Measurements from ENCODE around the gene PPP1R36. TPM values are rescaled to one million over a fixed set of nuclear protein-coding genes. Genes with fewer than 3 reads are reported as not detected.
"Not testable (repeated sequence)": the region's sequence is repeated elsewhere in the genome, so short reads cannot be mapped to it uniquely, and the experiment has no call there.

PPP1R36 gene
- total and polyA plus RNA-seq, 4 experiments from 2014 or later, result 0.49 TPM; not detected in 3

DNA sequence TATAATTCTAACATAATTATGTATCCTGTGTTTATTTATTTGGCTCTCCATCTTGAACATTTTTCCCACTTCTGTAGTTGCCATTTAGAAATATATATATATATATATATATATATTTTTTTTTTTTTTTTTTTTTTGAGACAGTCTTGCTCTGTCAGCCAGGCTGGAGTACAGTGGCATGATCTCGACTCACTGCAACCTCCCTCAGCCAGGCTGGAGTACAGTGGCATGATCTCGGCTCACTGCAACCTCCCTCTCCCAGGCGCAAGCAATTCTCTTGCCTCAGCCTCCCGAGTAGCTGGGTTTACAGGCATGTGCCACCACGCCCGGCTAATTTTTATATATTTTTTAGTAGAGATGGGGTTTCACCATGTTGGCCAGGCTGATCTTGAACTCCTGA is 32.1 kb upstream of the PPP1R36 start:
- H3K36me3 Mint-ChIP-seq; H3K9me3 Mint-ChIP-seq; H3K27me3 ChIP-seq (ENCODE audit: insufficient read depth, low read length); intact Hi-C loops (cut with micrococcal nuclease); H3K9me3 ChIP-seq (ENCODE audit: control insufficient read depth in 1 of 2, low read length in 2 of 2); H3K27ac Mint-ChIP-seq; H3K27me3 Mint-ChIP-seq; H3K27ac ChIP-seq (ENCODE audit: low read depth, low read length); DNase-seq; H3K4me3 ChIP-seq (ENCODE audit: low read length in 2 of 2): not testable (repeated sequence)
- peaks cover 66% of the 10 kb centered on the region for H3K4me1 ChIP-seq (ENCODE audit: insufficient read depth, low read length)
- H3K4me3 Mint-ChIP-seq, result peak overlapping the region in 1 of 8 donors; percentile 11
- H3K4me1 Mint-ChIP-seq, result peaks cover 39 to 59% (median 49%) of the 10 kb centered on the region in 4 donors
- CTCF ChIA-PET (ENCODE audit: partially characterized antibody), result interaction anchor here (3.3 kb wide), 1 partner anchor 88 kb away, joined by 16 read pairs; no protein-coding TSS in a partner anchor
- POLR2A ChIA-PET (ENCODE audit: partially characterized antibody), result interaction anchor here (1.4 to 1.9 kb wide), 2 partner anchors 13 to 16 kb away, joined by 4 to 6 read pairs; partner anchors contain the start of gene ZBTB1
- peaks cover 13% of the 10 kb centered on the region for H3K36me3 ChIP-seq (ENCODE audit: insufficient read depth, low read length)

DNA sequence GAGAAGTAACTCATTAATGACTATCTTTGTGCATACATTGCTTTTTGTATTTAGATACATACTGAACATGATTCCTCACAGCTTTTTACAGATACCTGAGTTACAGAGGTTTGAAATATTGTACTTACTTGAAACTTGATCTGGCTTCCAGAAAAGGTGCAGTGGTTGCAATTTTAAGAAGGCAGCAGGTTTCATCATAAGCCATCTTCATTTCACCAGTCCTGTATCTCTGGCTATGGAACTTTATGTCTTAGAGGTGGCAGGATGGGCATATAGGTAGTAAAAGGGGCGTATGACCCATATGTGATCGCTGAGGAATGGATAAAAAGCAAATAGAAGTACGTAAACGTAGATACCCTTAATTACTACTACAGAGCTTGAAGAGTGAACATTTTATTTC is 31.5 kb upstream of the PPP1R36 start:
- Histone ChIP-seq H3K36me3 (ENCODE audit: insufficient read depth, low read length) (peaks cover 18% of the 10 kb centered on the region), H3K9me3 (ENCODE audit: control insufficient read depth in 1 of 2, low read length in 2 of 2) (no peaks in the 10 kb centered on the region), H3K27me3 (ENCODE audit: insufficient read depth, low read length) (no peaks in the 10 kb centered on the region), H3K4me3 (ENCODE audit: low read length in 2 of 2) (no peak overlapping the region), H3K27ac (ENCODE audit: low read depth, low read length) (no peak overlapping the region), H3K4me1 (ENCODE audit: insufficient read depth, low read length) (peaks cover 66% of the 10 kb centered on the region)
- H3K4me1 Mint-ChIP-seq, result peaks cover 35 to 53% (median 45%) of the 10 kb centered on the region in 4 donors
- peaks cover 0 to 4% of the 10 kb centered on the region in 2 donors for H3K36me3 Mint-ChIP-seq
- no peaks in the 10 kb centered on the region for H3K9me3 Mint-ChIP-seq
- peak overlapping the region in 1 of 7 donors; percentile 23 for H3K27ac Mint-ChIP-seq
- POLR2A ChIA-PET (ENCODE audit: partially characterized antibody), result interaction anchor here (0.6 to 1.9 kb wide), 3 partner anchors 13 to 179 kb away, joined by 3 to 6 read pairs (median 4); partner anchors contain the start of gene ZBTB1
- intact Hi-C loops (cut with micrococcal nuclease), result no loop called here
- H3K27me3 Mint-ChIP-seq, result no peaks in the 10 kb centered on the region
- CTCF ChIA-PET (ENCODE audit: partially characterized antibody), result interaction anchor here (0.6 to 1.4 kb wide), 2 partner anchors 9 to 147 kb away, joined by 3 to 4 read pairs; no protein-coding TSS in a partner anchor
- DNase-seq, result no peak
- peak overlapping the region in 1 of 8 donors; percentile 8 for H3K4me3 Mint-ChIP-seq

GRCh38 chr14:64520699-64521098 is 29.1 kb upstream of the PPP1R36 start:
- Histone ChIP-seq H3K4me3 (ENCODE audit: low read length in 2 of 2) (no peak overlapping the region), H3K27ac (ENCODE audit: low read depth, low read length) (no peak overlapping the region), H3K9me3 (ENCODE audit: control insufficient read depth in 1 of 2, low read length in 2 of 2) (no peaks in the 10 kb centered on the region), H3K36me3 (ENCODE audit: insufficient read depth, low read length) (peaks cover 21% of the 10 kb centered on the region), H3K27me3 (ENCODE audit: insufficient read depth, low read length) (no peaks in the 10 kb centered on the region), H3K4me1 (ENCODE audit: insufficient read depth, low read length) (peaks cover 53% of the 10 kb centered on the region)
- no peak for DNase-seq
- ChIA-PET CTCF (ENCODE audit: partially characterized antibody) (interaction anchor here (1.3 to 4.4 kb wide), 4 partner anchors 10 to 371 kb away, joined by 3 to 16 read pairs (median 6); no protein-coding TSS in a partner anchor), POLR2A (ENCODE audit: partially characterized antibody) (interaction anchor here (0.9 to 2.9 kb wide), 2 partner anchors 10 to 16 kb away, joined by 3 to 12 read pairs; partner anchors contain the start of gene ZBTB1)
- H3K36me3 Mint-ChIP-seq, result peaks cover 0 to 8% of the 10 kb centered on the region in 2 donors
- H3K4me3 Mint-ChIP-seq, result no peak overlapping the region
- H3K4me1 Mint-ChIP-seq, result peaks cover 22 to 37% (median 29%) of the 10 kb centered on the region in 4 donors
- H3K27ac Mint-ChIP-seq, result no peak overlapping the region
- H3K9me3 Mint-ChIP-seq, result no peaks in the 10 kb centered on the region
- intact Hi-C loops (cut with micrococcal nuclease), result no loop called here
- no peaks in the 10 kb centered on the region for H3K27me3 Mint-ChIP-seq

GRCh38 chr14:64522591-64523355 is 27.0 kb upstream of the PPP1R36 start:
- ChIA-PET POLR2A (ENCODE audit: partially characterized antibody) (interaction anchor here (1.3 to 2.9 kb wide), 2 partner anchors 14 to 18 kb away, joined by 3 to 12 read pairs; partner anchors contain the start of gene ZBTB1), CTCF (ENCODE audit: partially characterized antibody) (interaction anchor here (1.3 to 4.4 kb wide), 4 partner anchors 12 to 179 kb away, joined by 3 to 16 read pairs (median 4); no protein-coding TSS in a partner anchor)
- H3K36me3 Mint-ChIP-seq, result peaks cover 10 to 16% of the 10 kb centered on the region in 2 donors
- no peaks in the 10 kb centered on the region for H3K27me3 ChIP-seq (ENCODE audit: insufficient read depth, low read length)
- no peaks in the 10 kb centered on the region for H3K9me3 Mint-ChIP-seq
- H3K4me3 Mint-ChIP-seq, result no peak overlapping the region
- peaks cover 36% of the 10 kb centered on the region for H3K4me1 ChIP-seq (ENCODE audit: insufficient read depth, low read length)
- H3K4me1 Mint-ChIP-seq, result peaks cover 7 to 19% (median 15%) of the 10 kb centered on the region in 4 donors
- no peak for DNase-seq
- intact Hi-C loops (cut with micrococcal nuclease), result no loop called here
- H3K27me3 Mint-ChIP-seq, result no peaks in the 10 kb centered on the region
- H3K27ac ChIP-seq (ENCODE audit: low read depth, low read length), result no peak overlapping the region
- no peak overlapping the region for H3K27ac Mint-ChIP-seq
- peaks cover 21% of the 10 kb centered on the region for H3K36me3 ChIP-seq (ENCODE audit: insufficient read depth, low read length)
- no peaks in the 10 kb centered on the region for H3K9me3 ChIP-seq (ENCODE audit: control insufficient read depth in 1 of 2, low read length in 2 of 2)
- H3K4me3 ChIP-seq (ENCODE audit: low read length in 2 of 2), result no peak overlapping the region

DNA sequence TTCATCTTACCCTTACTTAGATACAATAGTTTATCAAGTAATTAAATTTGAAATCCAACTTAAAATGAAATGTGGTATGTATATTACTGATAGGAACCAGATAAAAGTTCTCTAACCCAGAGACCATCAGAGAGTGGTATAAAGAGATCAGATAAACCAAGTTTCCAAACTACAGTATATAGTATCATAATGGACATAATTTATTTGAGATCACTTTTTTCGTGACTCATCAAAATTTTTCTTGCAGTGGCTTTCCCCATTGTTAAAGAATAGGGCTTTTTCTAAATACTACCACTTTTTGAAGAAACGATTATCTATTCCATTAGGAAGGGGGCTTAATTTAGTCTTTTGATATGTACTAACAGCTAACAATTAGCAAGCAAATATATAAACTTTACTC is 24.4 kb upstream of the PPP1R36 start:
- Histone ChIP-seq H3K9me3 (ENCODE audit: control insufficient read depth in 1 of 2, low read length in 2 of 2) (no peaks in the 10 kb centered on the region), H3K4me1 (ENCODE audit: insufficient read depth, low read length) (peaks cover 25% of the 10 kb centered on the region), H3K27me3 (ENCODE audit: insufficient read depth, low read length) (no peaks in the 10 kb centered on the region), H3K4me3 (ENCODE audit: low read length in 2 of 2) (no peak overlapping the region), H3K27ac (ENCODE audit: low read depth, low read length) (no peak overlapping the region), H3K36me3 (ENCODE audit: insufficient read depth, low read length) (peaks cover 21% of the 10 kb centered on the region)
- CTCF ChIA-PET (ENCODE audit: partially characterized antibody), result no interaction called here
- intact Hi-C loops (cut with micrococcal nuclease), result no loop called here
- peak overlapping the region in 1 of 7 donors; percentile 28 for H3K27ac Mint-ChIP-seq
- H3K4me3 Mint-ChIP-seq, result no peak overlapping the region
- H3K36me3 Mint-ChIP-seq, result peaks cover 10 to 19% of the 10 kb centered on the region in 2 donors
- DNase-seq, result no peak
- no peaks in the 10 kb centered on the region for H3K9me3 Mint-ChIP-seq
- POLR2A ChIA-PET (ENCODE audit: partially characterized antibody), result no interaction called here
- no peaks in the 10 kb centered on the region for H3K27me3 Mint-ChIP-seq
- peaks cover 0 to 10% (median 7%) of the 10 kb centered on the region in 4 donors for H3K4me1 Mint-ChIP-seq

- H3K27ac ChIP-seq (ENCODE audit: low read depth, low read length), result no peak overlapping the region
- no peaks in the 10 kb centered on the region for H3K4me1 ChIP-seq (ENCODE audit: insufficient read depth, low read length)
- no peak overlapping the region for H3K4me3 ChIP-seq (ENCODE audit: low read length in 2 of 2)
- H3K36me3 Mint-ChIP-seq, result peaks cover 4 to 7% of the 10 kb centered on the region in 2 donors
- intact Hi-C loops (cut with micrococcal nuclease), result no loop called here
- H3K27ac Mint-ChIP-seq, result peak overlapping the region in 1 of 7 donors; percentile 32
- H3K4me3 Mint-ChIP-seq, result no peak overlapping the region
- ChIA-PET CTCF (ENCODE audit: partially characterized antibody) (interaction anchor here (1.0 kb wide), 1 partner anchor 66 kb away, joined by 3 read pairs; the partner anchor contains the start of gene AKAP5), POLR2A (ENCODE audit: partially characterized antibody) (no interaction called here)
- H3K36me3 ChIP-seq (ENCODE audit: insufficient read depth, low read length), result no peaks in the 10 kb centered on the region
- no peaks in the 10 kb centered on the region for H3K27me3 ChIP-seq (ENCODE audit: insufficient read depth, low read length)
- no peak for DNase-seq
- no peaks in the 10 kb centered on the region for H3K27me3 Mint-ChIP-seq
- H3K9me3 ChIP-seq (ENCODE audit: control insufficient read depth in 1 of 2, low read length in 2 of 2), result no peaks in the 10 kb centered on the region
- peaks cover 0 to 5% (median 1%) of the 10 kb centered on the region in 4 donors for H3K4me1 Mint-ChIP-seq
- no peaks in the 10 kb centered on the region for H3K9me3 Mint-ChIP-seq
Observed at GRCh38 chr14:64531567-64531966, 18.2 kb upstream of the PPP1R36 start.

Data from CD4-positive, alpha-beta memory T cell (primary cell).